GM12878 (cell line): ENCODE data around the gene ZNF672. TPM values are rescaled to one million over a fixed set of nuclear protein-coding genes. Genes with fewer than 3 reads are reported as not detected.

Source experiments
- ATAC-seq: fragments of 200-7000 bp; cut with Tn5 transposase; 3 replicates; pipeline ENCODE4 v1.9.1; 2020; ENCODE audit warnings: mild to moderate bottlenecking, moderate library complexity
- BruUV-seq: library from RNA; stranded (reverse); fragments of 400-500 nt; replicated peaks from 2 replicates; lab custom pipeline; 2021; lab: Mats Ljungman, UMichigan
- CTCF ChIA-PET: fragments of 300-600 bp; sonication (Branson Sonifier 250); formaldehyde crosslinking; extraction: SDS; loops from one replicate; lab custom pipeline; 2021; ENCODE audit warnings: inconsistent platforms; lab: Yijun Ruan, JAX
- POLR2A ChIA-PET: fragments of 350-600 bp; formaldehyde crosslinking; extraction: SDS; loops from one replicate; lab custom pipeline; 2021; ENCODE audit warnings: inconsistent platforms; lab: Charles Lee
- RAD21 ChIA-PET: fragments of 300-600 bp; sonication (Branson Sonifier 250); formaldehyde crosslinking; loops from one replicate; lab custom pipeline; 2023; ENCODE audit warnings: antibody characterized with exemption; ENCODE audit not compliant: unreplicated experiment; lab: Charles Lee
- SMC1A ChIA-PET: fragments of 300-600 bp; sonication (Branson Sonifier 250); formaldehyde crosslinking; loops from one replicate; lab custom pipeline; 2023; ENCODE audit not compliant: unreplicated experiment, uncharacterized antibody; lab: Charles Lee
- DNase-seq: peaks from one replicate; pipeline ENCODE4 v3.0.0-alpha.2; 2011; ENCODE audit warnings: low read depth, low spot score
- FAIRE-seq: peaks from 3 replicates; lab custom pipeline; 2011; peaks lifted over from hg19 to GRCh38; lab: Jason Lieb, UNC
- H2AFZ ChIP-seq: 2 replicates; pipeline ENCODE4 v1.6.0; 2011; ENCODE audit warnings: low read depth, low read length, control low read depth; ENCODE audit not compliant: control insufficient read depth
- H3K27ac ChIP-seq: 2 replicates; pipeline ENCODE4 v1.5.1; 2011; ENCODE audit warnings: control low read depth; ENCODE audit not compliant: control insufficient read depth, insufficient read depth
- H3K27me3 ChIP-seq, 2 experiments: replicated peaks in 1 of 2; 2 replicates each; pipeline versions ENCODE4 v1.6.0 to v1.6.1; 2011; ENCODE audit warnings: low read length in 1 of 2; ENCODE audit not compliant: control insufficient read depth in 2 of 2, insufficient read depth in 2 of 2
- H3K36me3 ChIP-seq, 2 experiments: 2 replicates each; pipeline ENCODE4 v1.5.1; 2011; ENCODE audit warnings: low read length in 1 of 2; ENCODE audit not compliant: control insufficient read depth in 2 of 2, insufficient read depth in 2 of 2
- H3K4me1 ChIP-seq: 2 replicates; pipeline ENCODE4 v1.6.1; 2011; ENCODE audit warnings: mild to moderate bottlenecking, low read length, moderate library complexity, mixed read lengths; ENCODE audit not compliant: control insufficient read depth, insufficient read depth
- H3K4me2 ChIP-seq: 2 replicates; pipeline ENCODE4 v1.6.0; 2011; ENCODE audit warnings: control low read depth; ENCODE audit not compliant: control insufficient read depth, insufficient read depth
- H3K4me3 ChIP-seq: fragments of 200-600 bp; sonication (generic); 2 replicates; pipeline ENCODE4 v1.5.1; 2016
- H3K79me2 ChIP-seq: 2 replicates; pipeline ENCODE4 v1.6.0; 2011; ENCODE audit warnings: low read length; ENCODE audit not compliant: control insufficient read depth, insufficient read depth
- H3K9ac ChIP-seq: 2 replicates; pipeline ENCODE4 v1.8.0; 2011; ENCODE audit warnings: low read length, control low read depth, mixed read lengths; ENCODE audit not compliant: control insufficient read depth, insufficient read depth
- H3K9me3 ChIP-seq: replicated peaks from 3 replicates; pipeline ENCODE4 v1.5.1; 2011; ENCODE audit warnings: mild to moderate bottlenecking, low read length; ENCODE audit not compliant: control insufficient read depth, insufficient read depth
- H4K20me1 ChIP-seq: 2 replicates; pipeline ENCODE4 v1.6.0; 2011; ENCODE audit not compliant: control insufficient read depth, insufficient read depth
- BCLAF1 ChIP-seq: fragments of 450-650 bp; IDR thresholded peaks from 2 replicates; pipeline ENCODE4 v1.6.1; 2017; ENCODE audit warnings: antibody characterized with exemption, mild to moderate bottlenecking, moderate library complexity
- CBX5 ChIP-seq: sonication (generic); IDR thresholded peaks from 2 replicates; pipeline ENCODE4 v1.6.1; 2016; ENCODE audit warnings: low read depth, moderate library complexity, mild to moderate bottlenecking, inconsistent platforms
- CEBPB ChIP-seq, 2 experiments: fragments of 150-350 bp in 1 of 2; IDR thresholded peaks; 2 replicates each; pipeline ENCODE4 v1.6.1; 2012 to 2014; ENCODE audit warnings: low read depth in 2 of 2, low read length in 2 of 2, borderline replicate concordance in 1 of 2, inconsistent platforms in 1 of 2
- E4F1 ChIP-seq: fragments of 450-650 bp; IDR thresholded peaks from 2 replicates; pipeline ENCODE4 v1.6.1; 2018; ENCODE audit warnings: borderline replicate concordance, mild to moderate bottlenecking; ENCODE audit not compliant: partially characterized antibody
- IRF3 ChIP-seq: fragments of 450-650 bp; IDR thresholded peaks from 2 replicates; pipeline ENCODE4 v1.6.1; 2014; ENCODE audit warnings: mild to moderate bottlenecking
- NR2F1 ChIP-seq: fragments of 450-650 bp; conservative IDR thresholded peaks from 2 replicates; pipeline ENCODE4 v1.6.1; 2017; ENCODE audit warnings: mild to moderate bottlenecking
- PML ChIP-seq: IDR thresholded peaks from 2 replicates; pipeline ENCODE4 v1.6.1; 2012; ENCODE audit warnings: low read length, inconsistent platforms
- RUNX3 ChIP-seq: IDR thresholded peaks from 2 replicates; pipeline ENCODE4 v1.6.1; 2012; ENCODE audit warnings: low read length, inconsistent platforms
- SRF ChIP-seq, 2 experiments: IDR thresholded peaks; 2 replicates each; pipeline ENCODE4 v1.6.1; 2011; ENCODE audit warnings: low read depth in 2 of 2, low read length in 2 of 2, mild to moderate bottlenecking in 1 of 2, moderate library complexity in 1 of 2
- TCF7 ChIP-seq: IDR thresholded peaks from 2 replicates; pipeline ENCODE4 v1.6.1; 2014; ENCODE audit warnings: antibody characterized with exemption, borderline replicate concordance
- YY1 ChIP-seq: IDR thresholded peaks from 2 replicates; pipeline ENCODE4 v1.6.1; 2011; ENCODE audit warnings: low read depth, mild to moderate bottlenecking, low read length
- WGBS: methylation state at CpG from one replicate; pipeline ENCODE4 v1.1.6; 2016; ENCODE audit warnings: low lambda C conversion rate; ENCODE audit not compliant: insufficient replicate concordance, insufficient coverage; ENCODE audit errors: missing lambda C conversion rate; 5-methylcytosine and 5-hydroxymethylcytosine counted together
- in situ Hi-C: fragments of 300-500 bp; cut with MboI; formaldehyde crosslinking; loops from 9 replicates; pipeline ENCODE4 v1.14.3; 2018; ENCODE audit warnings: mixed read lengths
- intact Hi-C: fragments of 100-400 bp; cut with micrococcal nuclease; formaldehyde crosslinking; loops from one replicate; pipeline ENCODE4 v1.14.2; 2022; ENCODE audit not compliant: unreplicated experiment
- polyA plus RNA-seq, 11 experiments: library from polyadenylated mRNA; depleted of rRNA in 4 of 11; unstranded in 6 of 11; stranded (reverse) in 5 of 11; fragments of >200 nt; fragmentation: Nextera tagmentation in 4 of 11; fragmentation: Illumina TruSeq in 1 of 11; extraction: Ambion mirVana in 4 of 11; extraction: Trizol in 1 of 11; gene quantifications; 1 replicate in 1 of 11; 2 replicates in 10 of 11; pipeline versions ENCODE4 v1.2.1 to v1.2.3, GENCODE V29; 2011 to 2016; ENCODE audit warnings: inconsistent platforms in 2 of 11, missing spikeins in 2 of 11, low read depth in 1 of 11
- total RNA-seq, 4 experiments: library from RNA; depleted of rRNA in 3 of 4; stranded (reverse); fragments of >200 nt in 3 of 4; fragmentation: Illumina TruSeq in 1 of 4; extraction: Trizol in 1 of 4; gene quantifications; 2 replicates each; pipeline versions ENCODE4 v1.2.1 to v1.2.3, GENCODE V29; 2013 to 2021

ZNF672 gene
- total and polyA plus RNA-seq, 10 of the 15 experiments (the other 5 are each of a cell fraction or from before 2014, with no cell fraction given): 2.9 to 51.3 (median 39.8) TPM

GRCh38 chr1:248884632-248885295, 46.7 kb downstream of the ZNF672 start:
- ChIA-PET SMC1A (interaction anchor here (0.6 to 2.0 kb wide), 3 partner anchors 16 to 1915 kb away, joined by 4 to 5 read pairs (median 4); partner anchors contain the start of gene PGBD2), CTCF (interaction anchor here (0.6 to 1.5 kb wide), 2 partner anchors 10 to 14 kb away, joined by 4 to 5 read pairs; no protein-coding TSS in a partner anchor)

More at GRCh38 chr1:248884632-248885295, 46.7 kb downstream of the ZNF672 start:
- ATAC-seq: no peak
- Histone ChIP-seq H3K36me3 (no peaks in the 10 kb centered on the region), H3K4me1 (no peaks in the 10 kb centered on the region), H3K4me2 (no peak overlapping the region), H2AFZ (no peak overlapping the region), H3K79me2 (no peaks in the 10 kb centered on the region), H3K27ac (no peak overlapping the region), H3K9ac (no peak overlapping the region), H3K27me3 (no peaks in the 10 kb centered on the region), H3K9me3 (no peaks in the 10 kb centered on the region), H4K20me1 (no peaks in the 10 kb centered on the region), H3K4me3 (no peak overlapping the region)
- TF ChIP-seq YY1 (no peak), PML (no peak), CEBPB (IDR thresholded peaks at IDR 0.05; ENCODE audit: borderline replicate concordance in 1 of 2, low read depth in 2 of 2, low read length in 2 of 2) (no peak), RUNX3 (no peak), BCLAF1 (no peak), TCF7 (no peak), SRF (IDR thresholded peaks at IDR 0.05; ENCODE audit: low read depth in 2 of 2, low read length in 2 of 2) (no peak), IRF3 (no peak), CBX5 (no peak), E4F1 (no peak), NR2F1 (no peak)
- RAD21 ChIA-PET: no interaction called here
- 0% methylated on average over 1 of the region's 1 CpG for WGBS
- FAIRE-seq: no peak
- POLR2A ChIA-PET: no interaction called here
- intact Hi-C loops: no loop called here
- DNase-seq: no peak
- in situ Hi-C loops: no loop called here
- no TSS peak for BruUV-seq
